NB4 (cell line): ENCODE data around the gene P4HB.

ENCODE experiments used
- DNase-seq: peaks from one replicate; pipeline ENCODE4 v3.0.0; 2010; ENCODE audit warnings: low read depth
- H3K4me3 ChIP-seq: one replicate; pipeline ENCODE4 v1.5.1; 2011; ENCODE audit warnings: mild to moderate bottlenecking, low read depth, low read length, moderate library complexity
- CTCF ChIP-seq: IDR thresholded peaks from one replicate; pipeline ENCODE4 v1.5.1; 2012; ENCODE audit warnings: low read depth, low read length
- MAX ChIP-seq: IDR thresholded peaks from 2 replicates; pipeline ENCODE4 v1.6.1; 2011; ENCODE audit warnings: low read depth, low read length
- MYC ChIP-seq: IDR thresholded peaks from 2 replicates; pipeline ENCODE4 v1.6.1; 2011; ENCODE audit warnings: low read depth, low read length
- POLR2A ChIP-seq: IDR thresholded peaks from 2 replicates; pipeline ENCODE4 v1.6.1; 2011; ENCODE audit warnings: mild to moderate bottlenecking; ENCODE audit not compliant: insufficient read length; ENCODE audit errors: extremely low read depth

Gene P4HB

GRCh38 chr17:81812571-81813370, 47.6 kb downstream of the P4HB start:
- DNase-seq, result no peak
- H3K4me3 ChIP-seq, result no peak overlapping the region
- TF ChIP-seq CTCF (no peak), MAX (no peak), POLR2A (no peak), MYC (no peak)

GRCh38 chr17:81811705-81812570, 48.4 kb downstream of the P4HB start:
- TF ChIP-seq CTCF (no peak), MAX (no peak), MYC (no peak), POLR2A (no peak)
- no peak overlapping the region for H3K4me3 ChIP-seq
- DNase-seq, result no peak

GRCh38 chr17:81810892-81811704, 49.2 kb downstream of the P4HB start:
- DNase-seq, result no peak
- no peak overlapping the region for H3K4me3 ChIP-seq
- TF ChIP-seq MYC, result no peak
- TF ChIP-seq MAX, result no peak
- TF ChIP-seq POLR2A, result no peak
- TF ChIP-seq CTCF, result no peak

GRCh38 chr17:81810476-81810875, 49.9 kb downstream of the P4HB start:
- no peak for TF ChIP-seq CTCF
- no peak for TF ChIP-seq MYC
- no peak for TF ChIP-seq MAX
- no peak for TF ChIP-seq POLR2A
- H3K4me3 ChIP-seq, result no peak overlapping the region
- no peak for DNase-seq

- no peak for DNase-seq
- no peak overlapping the region for H3K4me3 ChIP-seq
- TF ChIP-seq POLR2A, result no peak
- no peak for TF ChIP-seq MYC
- no peak for TF ChIP-seq MAX
- TF ChIP-seq CTCF, result no peak
Observed at GRCh38 chr17:81809556-81809998, 50.8 kb downstream of the P4HB start.
